ENCODE data around the gene MGST2.

- TF ChIP-seq EP300 (IDR thresholded peaks at IDR 0.05; ENCODE audit: borderline replicate concordance) (no peak), YY1 (IDR thresholded peaks at IDR 0.05; ENCODE audit: low read depth) (no peak), CREB1 (IDR thresholded peaks at IDR 0.05; ENCODE audit: low read depth) (no peak), NFIC (IDR thresholded peaks at IDR 0.05) (no peak), ZBTB7A (IDR thresholded peaks at IDR 0.05; ENCODE audit: low read depth) (no peak)
Measured at GRCh38 chr4:139675651-139676050, 10.0 kb downstream of the MGST2 start.
